ENCODE measurements around the gene GRIK1. TPM values are rescaled to one million over a fixed set of nuclear protein-coding genes. Genes with fewer than 3 reads are reported as not detected.

The GRIK1 gene
- total and polyA plus RNA-seq, 2 donors (not counting 1 experiment from before 2014, with no cell fraction given): not detected

- H3K27ac Mint-ChIP-seq: no peak overlapping the region
- intact Hi-C loops (cut with micrococcal nuclease): no loop called here
- Histone ChIP-seq H3K27me3 (replicated peaks in 1 of 4; ENCODE audit: control extremely low read depth in 1 of 4, control insufficient read depth in 3 of 4, insufficient read depth in 4 of 4, low read length in 3 of 4) (no peaks in the 10 kb centered on the region), H3K79me2 (ENCODE audit: control insufficient read depth, insufficient read depth, low read length) (no peaks in the 10 kb centered on the region), H2AFZ (ENCODE audit: insufficient read depth, low read depth, low read length, poor library complexity, severe bottlenecking) (no peak overlapping the region), H3K4me3 (ENCODE audit: control extremely low read depth in 1 of 5, extremely low read depth in 1 of 5, insufficient read depth in 1 of 5, low read depth in 2 of 5, low read length in 4 of 5) (no peak overlapping the region), H3K9me3 (ENCODE audit: control extremely low read depth in 1 of 3, control insufficient read depth in 2 of 3, insufficient read depth in 1 of 3, low read length in 2 of 3) (peaks cover 0 to 3% (median 0%) of the 10 kb centered on the region in 3 donors), H4K20me1 (ENCODE audit: control insufficient read depth, insufficient read depth, low read length, poor library complexity, severe bottlenecking) (no peaks in the 10 kb centered on the region), H3K36me3 (replicated peaks in 1 of 2; ENCODE audit: control extremely low read depth in 1 of 2, control insufficient read depth in 1 of 2, extremely low read depth in 1 of 2, insufficient read depth in 2 of 2, low read length in 1 of 2) (no peaks in the 10 kb centered on the region), H3K4me1 (ENCODE audit: control insufficient read depth in 2 of 2, insufficient read depth in 2 of 2, low read length in 2 of 2) (no peaks in the 10 kb centered on the region), H3K9ac (ENCODE audit: low read length) (no peak overlapping the region), H3K4me2 (replicated peaks; ENCODE audit: low read depth, low read length, poor library complexity, severe bottlenecking) (no peak overlapping the region), H3K27ac (ENCODE audit: low read length in 2 of 2) (no peak overlapping the region)
- peaks cover 2% of the 10 kb centered on the region for H3K9me3 Mint-ChIP-seq (ENCODE audit: insufficient read depth)
- TF ChIP-seq EZH2 (IDR thresholded peaks at IDR 0.05; ENCODE audit: borderline replicate concordance, insufficient read depth, low read depth, low read length, poor library complexity, severe bottlenecking): no peak
- peak; percentile 40 for TF ChIP-seq CTCF (IDR thresholded peaks at IDR 0.05)
- no peak overlapping the region for H3K4me3 Mint-ChIP-seq
- ChIA-PET POLR2A (no interaction called here), CTCF (interaction anchor here (1.0 kb wide), 1 partner anchor 23 kb away, joined by 4 read pairs; no protein-coding TSS in a partner anchor)
- H3K4me1 Mint-ChIP-seq: no peaks in the 10 kb centered on the region
- ATAC-seq (ENCODE audit: low read depth): peak; percentile 17
- H3K27me3 Mint-ChIP-seq: no peaks in the 10 kb centered on the region
- no peak for DNase-seq
- WGBS (ENCODE audit: insufficient coverage): 88% methylated on average over 9 of the region's 10 CpGs
Measured at GRCh38 chr21:29499734-29500343, 440.0 kb downstream of the GRIK1 start.

DNA sequence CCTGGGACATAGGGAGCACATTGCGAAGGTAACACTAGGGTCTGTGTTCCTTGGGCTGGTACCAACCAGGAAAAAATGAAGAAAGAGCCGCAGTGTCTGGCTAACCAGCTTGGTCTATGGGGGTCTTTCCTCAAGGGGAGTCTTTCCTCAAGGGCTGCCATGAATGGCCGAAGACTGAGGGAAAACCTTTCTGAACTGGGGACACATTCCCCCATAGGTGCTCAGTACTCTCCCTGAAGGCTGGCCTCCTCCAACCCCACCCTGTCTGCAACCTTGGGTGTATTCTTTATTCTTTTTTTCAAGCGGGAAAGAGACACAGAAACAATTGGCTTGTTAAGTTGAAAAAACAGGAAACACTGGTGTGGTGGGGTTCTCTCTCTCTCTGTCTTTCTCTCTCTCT is 440.6 kb downstream of the GRIK1 start:
- Mint-ChIP-seq H3K9me3 (ENCODE audit: insufficient read depth) (peaks cover 2% of the 10 kb centered on the region), H3K27me3 (no peaks in the 10 kb centered on the region), H3K4me1 (no peaks in the 10 kb centered on the region), H3K4me3 (no peak overlapping the region), H3K27ac (no peak overlapping the region)
- Histone ChIP-seq H4K20me1 (ENCODE audit: control insufficient read depth, insufficient read depth, low read length, poor library complexity, severe bottlenecking) (no peaks in the 10 kb centered on the region), H3K9ac (ENCODE audit: low read length) (no peak overlapping the region), H3K27ac (ENCODE audit: low read length in 2 of 2) (no peak overlapping the region), H3K79me2 (ENCODE audit: control insufficient read depth, insufficient read depth, low read length) (no peaks in the 10 kb centered on the region), H3K4me3 (ENCODE audit: control extremely low read depth in 1 of 5, extremely low read depth in 1 of 5, insufficient read depth in 1 of 5, low read depth in 2 of 5, low read length in 4 of 5) (no peak overlapping the region), H3K4me2 (replicated peaks; ENCODE audit: low read depth, low read length, poor library complexity, severe bottlenecking) (no peak overlapping the region), H3K27me3 (replicated peaks in 1 of 4; ENCODE audit: control extremely low read depth in 1 of 4, control insufficient read depth in 3 of 4, insufficient read depth in 4 of 4, low read length in 3 of 4) (no peaks in the 10 kb centered on the region), H3K36me3 (replicated peaks in 1 of 2; ENCODE audit: control extremely low read depth in 1 of 2, control insufficient read depth in 1 of 2, extremely low read depth in 1 of 2, insufficient read depth in 2 of 2, low read length in 1 of 2) (no peaks in the 10 kb centered on the region), H3K4me1 (ENCODE audit: control insufficient read depth in 2 of 2, insufficient read depth in 2 of 2, low read length in 2 of 2) (no peaks in the 10 kb centered on the region), H2AFZ (ENCODE audit: insufficient read depth, low read depth, low read length, poor library complexity, severe bottlenecking) (no peak overlapping the region), H3K9me3 (ENCODE audit: control extremely low read depth in 1 of 3, control insufficient read depth in 2 of 3, insufficient read depth in 1 of 3, low read length in 2 of 3) (peaks cover 0 to 3% (median 0%) of the 10 kb centered on the region in 3 donors)
- no peak for ATAC-seq (ENCODE audit: low read depth)
- no peak for DNase-seq
- POLR2A ChIA-PET: no interaction called here
- intact Hi-C loops (cut with micrococcal nuclease): no loop called here
- 100% methylated on average over 3 of the region's 4 CpGs for WGBS (ENCODE audit: insufficient coverage)
- TF ChIP-seq CTCF (IDR thresholded peaks at IDR 0.05): no peak
- TF ChIP-seq EZH2 (IDR thresholded peaks at IDR 0.05; ENCODE audit: borderline replicate concordance, insufficient read depth, low read depth, low read length, poor library complexity, severe bottlenecking): no peak
- CTCF ChIA-PET: no interaction called here
